Measurements from ENCODE around the gene PRPSAP2.

The PRPSAP2 gene

GRCh38 chr17:18958611-18959010, 100.7 kb downstream of the PRPSAP2 start:
- H3K4me3 ChIP-seq (ENCODE audit: low read depth, low read length), result no peak overlapping the region
- no peak for DNase-seq (ENCODE audit: low read depth)
- no peak for TF ChIP-seq CTCF (IDR thresholded peaks at IDR 0.05; ENCODE audit: low read depth, low read length, missing control alignments)

GRCh38 chr17:18959071-18959844, 101.3 kb downstream of the PRPSAP2 start:
- no peak for DNase-seq (ENCODE audit: low read depth)

DNA sequence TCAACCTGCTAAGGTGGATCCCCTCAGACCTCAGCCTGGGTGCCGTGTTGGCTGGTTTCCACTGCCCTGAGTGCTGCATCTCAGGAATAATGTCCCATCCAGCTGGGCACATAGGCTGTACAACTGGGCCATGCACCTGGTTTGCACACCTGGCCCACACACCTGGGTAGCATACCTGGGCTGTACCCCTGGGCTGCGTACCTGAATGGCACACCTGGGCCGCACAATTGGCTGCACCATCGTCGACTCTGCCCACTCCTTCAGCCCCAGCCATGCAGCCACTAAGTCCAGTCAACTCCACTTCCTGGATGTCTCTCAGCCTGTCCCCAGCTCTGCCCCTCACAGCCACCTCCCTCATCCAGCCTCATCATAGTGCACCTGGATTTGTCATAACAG, 101.9 kb downstream of the PRPSAP2 start:
- no peak for TF ChIP-seq CTCF (IDR thresholded peaks at IDR 0.05; ENCODE audit: low read depth, low read length, missing control alignments)
- H3K4me3 ChIP-seq (ENCODE audit: low read depth, low read length), result no peak overlapping the region
- DNase-seq (ENCODE audit: low read depth), result no peak

More at GRCh38 chr17:18959071-18959844, 101.3 kb downstream of the PRPSAP2 start:
- no peak for TF ChIP-seq CTCF (IDR thresholded peaks at IDR 0.05; ENCODE audit: low read depth, low read length, missing control alignments)
- H3K4me3 ChIP-seq (ENCODE audit: low read depth, low read length), result no peak overlapping the region

DNA sequence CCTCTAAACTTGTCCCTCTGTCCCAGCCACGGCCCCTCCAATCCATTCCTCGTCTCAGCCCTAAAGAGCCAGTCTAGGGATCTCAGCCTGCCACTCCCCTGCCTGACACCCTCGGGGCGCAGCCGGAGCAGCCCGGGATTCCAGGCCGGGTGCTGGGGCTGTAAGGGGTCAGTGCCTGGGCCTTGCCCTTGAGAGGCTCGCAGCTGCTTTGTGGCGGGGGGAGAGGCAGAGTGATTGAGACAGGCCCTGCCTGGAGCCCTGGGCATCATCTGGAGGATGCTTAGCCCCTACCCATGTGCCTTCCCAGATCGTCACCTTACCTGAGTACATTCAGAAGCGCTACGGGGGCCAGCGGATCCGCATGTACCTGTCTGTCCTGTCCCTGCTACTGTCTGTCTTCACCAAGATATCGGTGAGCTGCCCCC, 102.3 kb downstream of the PRPSAP2 start:
- TF ChIP-seq CTCF (IDR thresholded peaks at IDR 0.05; ENCODE audit: low read depth, low read length, missing control alignments), result no peak
- H3K4me3 ChIP-seq (ENCODE audit: low read depth, low read length), result no peak overlapping the region
- no peak for DNase-seq (ENCODE audit: low read depth)

GRCh38 chr17:18960803-18961511, 103.0 kb downstream of the PRPSAP2 start:
- DNase-seq (ENCODE audit: low read depth), result peak; percentile 37
- H3K4me3 ChIP-seq (ENCODE audit: low read depth, low read length), result no peak overlapping the region
- TF ChIP-seq CTCF (IDR thresholded peaks at IDR 0.05; ENCODE audit: low read depth, low read length, missing control alignments), result peak; percentile 92

DNA sequence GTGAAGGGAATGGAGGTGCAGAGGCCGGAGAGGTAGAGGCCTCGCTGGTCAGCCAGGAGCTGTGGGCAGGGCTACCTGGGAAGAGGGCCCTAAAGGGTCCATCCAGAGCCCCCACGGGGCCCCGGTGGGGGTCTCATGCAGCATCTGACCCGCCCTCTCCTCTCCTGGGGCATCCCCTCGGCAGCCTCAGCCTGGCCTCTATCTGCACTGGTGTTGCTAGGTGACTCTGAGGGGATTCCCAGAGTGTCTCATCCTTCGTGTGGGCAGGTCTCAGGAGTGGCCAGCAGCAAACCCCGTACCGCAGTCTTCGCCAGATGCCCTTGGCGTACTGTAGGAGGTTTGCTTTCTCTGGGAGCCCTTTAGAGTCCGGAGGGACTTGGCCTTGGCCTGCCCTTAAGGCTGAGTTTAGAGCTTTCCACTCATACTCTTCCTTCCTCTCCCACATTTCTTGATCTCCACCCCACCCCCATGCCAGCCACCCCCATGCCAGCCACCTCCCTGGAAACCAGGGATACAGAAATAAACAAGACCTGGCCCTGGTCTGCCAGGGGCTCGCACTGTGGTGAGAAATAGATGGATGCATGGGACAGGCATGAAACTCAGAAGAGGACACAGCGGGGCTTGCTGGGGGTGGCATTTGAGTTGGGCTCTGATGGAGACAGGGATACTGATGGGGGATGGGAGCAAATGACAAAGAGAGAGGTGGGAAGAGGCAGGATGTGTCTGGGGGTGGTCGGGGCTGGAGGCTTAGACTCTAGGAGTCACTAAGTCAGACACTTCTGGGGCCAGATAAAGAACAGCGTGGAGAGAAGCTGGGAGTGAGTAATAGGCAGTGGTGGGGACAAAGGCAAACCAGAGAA, 103.9 kb downstream of the PRPSAP2 start:
- H3K4me3 ChIP-seq (ENCODE audit: low read depth, low read length), result no peak overlapping the region

More for the DNA sequence above, 103.9 kb downstream of the PRPSAP2 start:
- no peak for DNase-seq (ENCODE audit: low read depth)
- no peak for TF ChIP-seq CTCF (IDR thresholded peaks at IDR 0.05; ENCODE audit: low read depth, low read length, missing control alignments)

Data from GM12864 (cell line).